Measurements from ENCODE around the gene CIT.

DNA sequence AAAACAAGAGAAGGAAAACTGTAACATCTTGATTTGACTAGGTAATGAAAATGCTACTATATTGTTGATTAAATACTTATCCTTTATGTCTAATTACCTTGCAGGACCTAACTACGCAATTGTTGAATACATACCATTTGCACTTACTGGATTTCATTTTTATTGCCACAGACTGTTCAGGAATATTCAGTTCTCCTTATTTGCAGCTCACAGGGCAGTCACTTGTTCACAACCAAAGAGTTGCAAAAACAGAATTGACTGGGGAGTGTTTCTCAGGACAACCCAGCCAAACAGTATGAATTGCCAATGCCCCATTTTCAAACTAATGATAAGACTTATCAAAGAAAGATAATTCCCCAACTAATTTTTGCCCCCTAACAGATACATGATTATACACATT is 49.4 kb downstream of the CIT start:
- TF ChIP-seq, protein P1, sequence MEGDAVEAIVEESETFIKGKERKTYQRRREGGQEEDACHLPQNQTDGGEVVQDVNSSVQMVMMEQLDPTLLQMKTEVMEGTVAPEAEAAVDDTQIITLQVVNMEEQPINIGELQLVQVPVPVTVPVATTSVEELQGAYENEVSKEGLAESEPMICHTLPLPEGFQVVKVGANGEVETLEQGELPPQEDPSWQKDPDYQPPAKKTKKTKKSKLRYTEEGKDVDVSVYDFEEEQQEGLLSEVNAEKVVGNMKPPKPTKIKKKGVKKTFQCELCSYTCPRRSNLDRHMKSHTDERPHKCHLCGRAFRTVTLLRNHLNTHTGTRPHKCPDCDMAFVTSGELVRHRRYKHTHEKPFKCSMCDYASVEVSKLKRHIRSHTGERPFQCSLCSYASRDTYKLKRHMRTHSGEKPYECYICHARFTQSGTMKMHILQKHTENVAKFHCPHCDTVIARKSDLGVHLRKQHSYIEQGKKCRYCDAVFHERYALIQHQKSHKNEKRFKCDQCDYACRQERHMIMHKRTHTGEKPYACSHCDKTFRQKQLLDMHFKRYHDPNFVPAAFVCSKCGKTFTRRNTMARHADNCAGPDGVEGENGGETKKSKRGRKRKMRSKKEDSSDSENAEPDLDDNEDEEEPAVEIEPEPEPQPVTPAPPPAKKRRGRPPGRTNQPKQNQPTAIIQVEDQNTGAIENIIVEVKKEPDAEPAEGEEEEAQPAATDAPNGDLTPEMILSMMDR (IDR thresholded peaks at IDR 0.05; ENCODE audit: low read length): no peak
- no peak for TF ChIP-seq EZH2 (IDR thresholded peaks at IDR 0.05; ENCODE audit: borderline replicate concordance, low read length)

Data from OCI-LY1 (cell line).